GM12878 (cell line): Measurements from ENCODE around the gene SLC2A4RG. TPM values are rescaled to one million over a fixed set of nuclear protein-coding genes. Genes with fewer than 3 reads are reported as not detected.

Experiments
- ATAC-seq: fragments of 200-7000 bp; cut with Tn5 transposase; 3 replicates; pipeline ENCODE4 v1.9.1; 2020; ENCODE audit warnings: mild to moderate bottlenecking, moderate library complexity
- BruUV-seq: library from RNA; stranded (reverse); fragments of 400-500 nt; replicated peaks from 2 replicates; lab custom pipeline; 2021; lab: Mats Ljungman, UMichigan
- CTCF ChIA-PET: fragments of 300-600 bp; sonication (Branson Sonifier 250); formaldehyde crosslinking; extraction: SDS; loops from one replicate; lab custom pipeline; 2021; ENCODE audit warnings: inconsistent platforms; lab: Yijun Ruan, JAX
- POLR2A ChIA-PET: fragments of 350-600 bp; formaldehyde crosslinking; extraction: SDS; loops from one replicate; lab custom pipeline; 2021; ENCODE audit warnings: inconsistent platforms; lab: Charles Lee
- RAD21 ChIA-PET: fragments of 300-600 bp; sonication (Branson Sonifier 250); formaldehyde crosslinking; loops from one replicate; lab custom pipeline; 2023; ENCODE audit warnings: antibody characterized with exemption; ENCODE audit not compliant: unreplicated experiment; lab: Charles Lee
- SMC1A ChIA-PET: fragments of 300-600 bp; sonication (Branson Sonifier 250); formaldehyde crosslinking; loops from one replicate; lab custom pipeline; 2023; ENCODE audit not compliant: unreplicated experiment, uncharacterized antibody; lab: Charles Lee
- DNase-seq: peaks from one replicate; pipeline ENCODE4 v3.0.0-alpha.2; 2011; ENCODE audit warnings: low read depth, low spot score
- FAIRE-seq: peaks from 3 replicates; lab custom pipeline; 2011; peaks lifted over from hg19 to GRCh38; lab: Jason Lieb, UNC
- H2AFZ ChIP-seq: 2 replicates; pipeline ENCODE4 v1.6.0; 2011; ENCODE audit warnings: low read depth, low read length, control low read depth; ENCODE audit not compliant: control insufficient read depth
- H3K27ac ChIP-seq: 2 replicates; pipeline ENCODE4 v1.5.1; 2011; ENCODE audit warnings: control low read depth; ENCODE audit not compliant: control insufficient read depth, insufficient read depth
- H3K27me3 ChIP-seq, 2 experiments: replicated peaks in 1 of 2; 2 replicates each; pipeline versions ENCODE4 v1.6.0 to v1.6.1; 2011; ENCODE audit warnings: low read length in 1 of 2; ENCODE audit not compliant: control insufficient read depth in 2 of 2, insufficient read depth in 2 of 2
- H3K36me3 ChIP-seq, 2 experiments: 2 replicates each; pipeline ENCODE4 v1.5.1; 2011; ENCODE audit warnings: low read length in 1 of 2; ENCODE audit not compliant: control insufficient read depth in 2 of 2, insufficient read depth in 2 of 2
- H3K4me1 ChIP-seq: 2 replicates; pipeline ENCODE4 v1.6.1; 2011; ENCODE audit warnings: mild to moderate bottlenecking, low read length, moderate library complexity, mixed read lengths; ENCODE audit not compliant: control insufficient read depth, insufficient read depth
- H3K4me2 ChIP-seq: 2 replicates; pipeline ENCODE4 v1.6.0; 2011; ENCODE audit warnings: control low read depth; ENCODE audit not compliant: control insufficient read depth, insufficient read depth
- H3K4me3 ChIP-seq: fragments of 200-600 bp; sonication (generic); 2 replicates; pipeline ENCODE4 v1.5.1; 2016
- H3K79me2 ChIP-seq: 2 replicates; pipeline ENCODE4 v1.6.0; 2011; ENCODE audit warnings: low read length; ENCODE audit not compliant: control insufficient read depth, insufficient read depth
- H3K9ac ChIP-seq: 2 replicates; pipeline ENCODE4 v1.8.0; 2011; ENCODE audit warnings: low read length, control low read depth, mixed read lengths; ENCODE audit not compliant: control insufficient read depth, insufficient read depth
- H3K9me3 ChIP-seq: replicated peaks from 3 replicates; pipeline ENCODE4 v1.5.1; 2011; ENCODE audit warnings: mild to moderate bottlenecking, low read length; ENCODE audit not compliant: control insufficient read depth, insufficient read depth
- H4K20me1 ChIP-seq: 2 replicates; pipeline ENCODE4 v1.6.0; 2011; ENCODE audit not compliant: control insufficient read depth, insufficient read depth
- CHD1 ChIP-seq: IDR thresholded peaks from 2 replicates; pipeline ENCODE4 v1.6.1; 2012; ENCODE audit warnings: low read depth, low read length, improper control_type of control experiment
- ETV6 ChIP-seq, 2 experiments: fragments of 450-650 bp in 1 of 2; IDR thresholded peaks in 1 of 2; conservative IDR thresholded peaks in 1 of 2; 2 replicates each; pipeline ENCODE4 v1.6.1; 2014; ENCODE audit warnings: antibody characterized with exemption in 1 of 2, borderline replicate concordance in 1 of 2, low read depth in 1 of 2, mild to moderate bottlenecking in 1 of 2, moderate library complexity in 1 of 2
- PKNOX1 ChIP-seq: fragments of 450-650 bp; IDR thresholded peaks from 2 replicates; pipeline ENCODE4 v1.6.1; 2016; ENCODE audit warnings: mild to moderate bottlenecking
- SKIL ChIP-seq: fragments of 450-650 bp; IDR thresholded peaks from 2 replicates; pipeline ENCODE4 v1.6.1; 2017; ENCODE audit warnings: mild to moderate bottlenecking, low read depth, inconsistent platforms; ENCODE audit not compliant: poor library complexity, severe bottlenecking
- SMARCA5 ChIP-seq: fragments of 450-650 bp; IDR thresholded peaks from 2 replicates; pipeline ENCODE4 v1.6.1; 2017; ENCODE audit warnings: mild to moderate bottlenecking
- TCF7 ChIP-seq: IDR thresholded peaks from 2 replicates; pipeline ENCODE4 v1.6.1; 2014; ENCODE audit warnings: antibody characterized with exemption, borderline replicate concordance
- WGBS: methylation state at CpG from one replicate; pipeline ENCODE4 v1.1.6; 2016; ENCODE audit warnings: low lambda C conversion rate; ENCODE audit not compliant: insufficient replicate concordance, insufficient coverage; ENCODE audit errors: missing lambda C conversion rate; 5-methylcytosine and 5-hydroxymethylcytosine counted together
- in situ Hi-C: fragments of 300-500 bp; cut with MboI; formaldehyde crosslinking; loops from 9 replicates; pipeline ENCODE4 v1.14.3; 2018; ENCODE audit warnings: mixed read lengths
- intact Hi-C: fragments of 100-400 bp; cut with micrococcal nuclease; formaldehyde crosslinking; loops from one replicate; pipeline ENCODE4 v1.14.2; 2022; ENCODE audit not compliant: unreplicated experiment
- polyA plus RNA-seq, 11 experiments: library from polyadenylated mRNA; depleted of rRNA in 4 of 11; unstranded in 6 of 11; stranded (reverse) in 5 of 11; fragments of >200 nt; fragmentation: Nextera tagmentation in 4 of 11; fragmentation: Illumina TruSeq in 1 of 11; extraction: Ambion mirVana in 4 of 11; extraction: Trizol in 1 of 11; gene quantifications; 1 replicate in 1 of 11; 2 replicates in 10 of 11; pipeline versions ENCODE4 v1.2.1 to v1.2.3, GENCODE V29; 2011 to 2016; ENCODE audit warnings: inconsistent platforms in 2 of 11, missing spikeins in 2 of 11, low read depth in 1 of 11
- total RNA-seq, 4 experiments: library from RNA; depleted of rRNA in 3 of 4; stranded (reverse); fragments of >200 nt in 3 of 4; fragmentation: Illumina TruSeq in 1 of 4; extraction: Trizol in 1 of 4; gene quantifications; 2 replicates each; pipeline versions ENCODE4 v1.2.1 to v1.2.3, GENCODE V29; 2013 to 2021

SLC2A4RG gene
- total and polyA plus RNA-seq, 10 of the 15 experiments (the other 5 are each of a cell fraction or from before 2014, with no cell fraction given): 0.34 to 65.9 (median 13.3) TPM

GRCh38 chr20:63765082-63765873, 25.7 kb downstream of the SLC2A4RG start (continued):
- no peak for TF ChIP-seq SMARCA5
- TF ChIP-seq TCF7: no peak
- TF ChIP-seq CHD1: no peak
- TF ChIP-seq ETV6 (conservative IDR thresholded peaks at IDR 0.05 in 1 of 2, IDR thresholded peaks at IDR 0.05 in 1 of 2; ENCODE audit: borderline replicate concordance in 1 of 2, low read depth in 1 of 2): no peak

GRCh38 chr20:63765902-63766301, 26.3 kb downstream of the SLC2A4RG start:
- intact Hi-C loops: no loop called here

More at GRCh38 chr20:63765902-63766301, 26.3 kb downstream of the SLC2A4RG start:
- Histone ChIP-seq H2AFZ (no peak overlapping the region), H3K4me2 (no peak overlapping the region), H3K9ac (no peak overlapping the region), H3K4me3 (no peak overlapping the region), H4K20me1 (no peaks in the 10 kb centered on the region), H3K4me1 (no peaks in the 10 kb centered on the region), H3K27ac (no peak overlapping the region), H3K36me3 (no peaks in the 10 kb centered on the region), H3K79me2 (no peaks in the 10 kb centered on the region), H3K9me3 (no peaks in the 10 kb centered on the region), H3K27me3 (no peaks in the 10 kb centered on the region)
- TF ChIP-seq SKIL (no peak), PKNOX1 (no peak)
- RAD21 ChIA-PET: no interaction called here
- ATAC-seq (no peak), DNase-seq (no peak), FAIRE-seq (no peak)
- 81% methylated on average over 5 of the region's 7 CpGs for WGBS
- in situ Hi-C loops: no loop called here
- BruUV-seq: no TSS peak
- SMC1A ChIA-PET: no interaction called here
- CTCF ChIA-PET: no interaction called here
- POLR2A ChIA-PET: no interaction called here
